ENCODE measurements around the gene SLN. TPM values are rescaled to one million over a fixed set of nuclear protein-coding genes. Genes with fewer than 3 reads are reported as not detected.

SLN gene
- total RNA-seq, 1 donor from 2014 or later, result not detected

GRCh38 chr11:107682171-107682570 is 29.7 kb downstream of the SLN start:
- Mint-ChIP-seq H3K27me3 (no peaks in the 10 kb centered on the region), H3K4me3 (no peak overlapping the region), H3K27ac (no peak overlapping the region), H3K4me1 (ENCODE audit: unreplicated experiment) (no peaks in the 10 kb centered on the region), H3K36me3 (no peaks in the 10 kb centered on the region), H3K9me3 (no peaks in the 10 kb centered on the region)
- TF ChIP-seq CTCF (conservative IDR thresholded peaks at IDR 0.05), result no peak
- DNase-seq (ENCODE audit: extremely low spot score, unreplicated experiment), result no peak

GRCh38 chr11:107679255-107680024 is 32.4 kb downstream of the SLN start:
- H3K9me3 Mint-ChIP-seq, result no peaks in the 10 kb centered on the region
- H3K27me3 Mint-ChIP-seq, result no peaks in the 10 kb centered on the region
- no peak for TF ChIP-seq CTCF (conservative IDR thresholded peaks at IDR 0.05)
- no peak for DNase-seq (ENCODE audit: extremely low spot score, unreplicated experiment)
- no peaks in the 10 kb centered on the region for H3K4me1 Mint-ChIP-seq (ENCODE audit: unreplicated experiment)
- H3K27ac Mint-ChIP-seq, result no peak overlapping the region
- H3K4me3 Mint-ChIP-seq, result no peak overlapping the region
- H3K36me3 Mint-ChIP-seq, result no peaks in the 10 kb centered on the region

- no peak overlapping the region for H3K27ac Mint-ChIP-seq
Measured at GRCh38 chr11:107678632-107678971, 33.3 kb downstream of the SLN start.

GRCh38 chr11:107677924-107678631 is 33.8 kb downstream of the SLN start:
- Mint-ChIP-seq H3K27me3 (no peaks in the 10 kb centered on the region), H3K36me3 (no peaks in the 10 kb centered on the region)

More at GRCh38 chr11:107678632-107678971, 33.3 kb downstream of the SLN start:
- TF ChIP-seq CTCF (conservative IDR thresholded peaks at IDR 0.05), result no peak
- H3K9me3 Mint-ChIP-seq, result no peaks in the 10 kb centered on the region
- no peaks in the 10 kb centered on the region for H3K27me3 Mint-ChIP-seq
- H3K36me3 Mint-ChIP-seq, result no peaks in the 10 kb centered on the region
- H3K4me3 Mint-ChIP-seq, result no peak overlapping the region
- DNase-seq (ENCODE audit: extremely low spot score, unreplicated experiment), result no peak
- no peaks in the 10 kb centered on the region for H3K4me1 Mint-ChIP-seq (ENCODE audit: unreplicated experiment)

GRCh38 chr11:107676336-107677057 is 35.4 kb downstream of the SLN start:
- no peak for TF ChIP-seq CTCF (conservative IDR thresholded peaks at IDR 0.05)
- DNase-seq (ENCODE audit: extremely low spot score, unreplicated experiment), result no peak
- Mint-ChIP-seq H3K4me1 (ENCODE audit: unreplicated experiment) (no peaks in the 10 kb centered on the region), H3K4me3 (no peak overlapping the region), H3K27me3 (no peaks in the 10 kb centered on the region), H3K9me3 (no peaks in the 10 kb centered on the region), H3K36me3 (no peaks in the 10 kb centered on the region), H3K27ac (no peak overlapping the region)

More at GRCh38 chr11:107677924-107678631, 33.8 kb downstream of the SLN start:
- DNase-seq (ENCODE audit: extremely low spot score, unreplicated experiment), result no peak
- Mint-ChIP-seq H3K27ac (no peak overlapping the region), H3K4me1 (ENCODE audit: unreplicated experiment) (no peaks in the 10 kb centered on the region), H3K9me3 (no peaks in the 10 kb centered on the region), H3K4me3 (no peak overlapping the region)
- TF ChIP-seq CTCF (conservative IDR thresholded peaks at IDR 0.05), result no peak
